HepG2 (cell line): ENCODE data around the gene NDC80. TPM values are rescaled to one million over a fixed set of nuclear protein-coding genes. Genes with fewer than 3 reads are reported as not detected.

Experiments
- ATAC-seq: fragments of 200-7000 bp; cut with Tn5 transposase; 3 replicates; pipeline ENCODE4 v1.9.1; 2020; ENCODE audit warnings: mild to moderate bottlenecking, moderate library complexity
- BruUV-seq: library from RNA; stranded (reverse); fragments of 400-500 nt; replicated peaks from 2 replicates; lab custom pipeline; 2021; lab: Mats Ljungman, UMichigan
- CTCF ChIA-PET: fragments of 300-600 bp; formaldehyde crosslinking; extraction: SDS; loops from one replicate; lab custom pipeline; 2021; ENCODE audit warnings: low total read pairs, inconsistent platforms, low intra/inter-chr PET ratio; lab: Yijun Ruan, JAX
- POLR2A ChIA-PET: fragments of 350-600 bp; sonication (Branson Sonifier 250); formaldehyde crosslinking; loops from one replicate; lab custom pipeline; 2020; ENCODE audit warnings: antibody characterized with exemption, inconsistent platforms; lab: Yijun Ruan, JAX
- DNase-seq: peaks from one replicate; pipeline ENCODE4 v3.0.0-alpha.2; 2015; ENCODE audit warnings: low spot score
- FAIRE-seq: peaks from 3 replicates; lab custom pipeline; 2011; peaks lifted over from hg19 to GRCh38; lab: Jason Lieb, UNC
- H2AFZ ChIP-seq: one replicate; pipeline ENCODE4 v1.6.1; 2011; ENCODE audit warnings: low read length, inconsistent platforms
- H3K27ac ChIP-seq: fragments of 300-600 bp; 3 replicates; pipeline ENCODE4 v1.8.0; 2011; ENCODE audit warnings: mixed run types, mild to moderate bottlenecking, mixed read lengths, low read length, inconsistent platforms; ENCODE audit not compliant: insufficient read depth; ENCODE audit errors: extremely low read length
- H3K27me3 ChIP-seq, 2 experiments: fragments of 200-600 bp in 1 of 2; 2 replicates in 1 of 2; 3 replicates in 1 of 2; pipeline versions ENCODE4 v1.6.0 to v1.8.0; 2011; ENCODE audit warnings: low read length in 2 of 2, mild to moderate bottlenecking in 2 of 2, moderate library complexity in 2 of 2, inconsistent platforms in 1 of 2; ENCODE audit not compliant: insufficient read depth in 2 of 2, control insufficient read depth in 1 of 2
- H3K36me3 ChIP-seq, 2 experiments: fragments of 200-600 bp in 1 of 2; replicated peaks in 1 of 2; 2 replicates in 1 of 2; 3 replicates in 1 of 2; pipeline versions ENCODE4 v1.5.1 to v1.8.0; 2011; ENCODE audit warnings: low read length in 2 of 2, inconsistent platforms in 1 of 2; ENCODE audit not compliant: insufficient read depth in 2 of 2, control insufficient read depth in 1 of 2
- H3K4me1 ChIP-seq: 2 replicates; pipeline ENCODE4 v1.5.1; 2012; ENCODE audit warnings: low read length, inconsistent platforms; ENCODE audit not compliant: insufficient read depth
- H3K4me2 ChIP-seq: 2 replicates; pipeline ENCODE4 v1.6.0; 2011; ENCODE audit warnings: low read depth, low read length, inconsistent platforms
- H3K4me3 ChIP-seq, 3 experiments: fragments of 200-600 bp in 1 of 3; sonication (generic), shearing (Covaris generic) in 1 of 3; replicated peaks in 1 of 3; 2 replicates each; pipeline ENCODE4 v1.5.1; 2011 to 2016; ENCODE audit warnings: low read length in 3 of 3, inconsistent platforms in 2 of 3, low read depth in 2 of 3, mild to moderate bottlenecking in 2 of 3, control low read depth in 1 of 3, mixed read lengths in 1 of 3; ENCODE audit not compliant: insufficient read depth in 1 of 3
- H3K79me2 ChIP-seq: one replicate; pipeline ENCODE4 v1.6.1; 2011; ENCODE audit warnings: low read length, inconsistent platforms; ENCODE audit not compliant: insufficient read depth
- H3K9ac ChIP-seq: 2 replicates; pipeline ENCODE4 v1.6.0; 2011; ENCODE audit warnings: mild to moderate bottlenecking, low read depth, low read length, inconsistent platforms; ENCODE audit not compliant: insufficient read depth
- H3K9me3 ChIP-seq: 2 replicates; pipeline ENCODE4 v1.5.1; 2012; ENCODE audit warnings: mild to moderate bottlenecking, low read length
- H4K20me1 ChIP-seq: 2 replicates; pipeline ENCODE4 v1.6.0; 2011; ENCODE audit warnings: inconsistent platforms, mild to moderate bottlenecking, low read length, moderate library complexity; ENCODE audit not compliant: insufficient read depth
- ATM ChIP-seq: fragments of 450-650 bp; IDR thresholded peaks from 2 replicates; pipeline ENCODE4 v1.7.1; 2017; ENCODE audit warnings: mild to moderate bottlenecking, borderline replicate concordance
- HNF4A ChIP-seq: sonication (generic); formaldehyde crosslinking; IDR thresholded peaks from 2 replicates; pipeline ENCODE4 v1.4.0; 2020; ENCODE audit warnings: missing genetic modification reagents
- KDM5A ChIP-seq: fragments of 200-600 bp; sonication (generic); IDR thresholded peaks from 2 replicates; pipeline ENCODE4 v1.7.0; 2018; ENCODE audit warnings: antibody characterized with exemption, mild to moderate bottlenecking, low read length, borderline replicate concordance
- MIER2 ChIP-seq: IDR thresholded peaks from 2 replicates; pipeline ENCODE4 v1.6.1; 2016; ENCODE audit warnings: missing biosample characterization, missing genetic modification reagents
- NBN ChIP-seq: fragments of 450-650 bp; conservative IDR thresholded peaks from 2 replicates; pipeline ENCODE4 v1.6.1; 2017
- THYN1 ChIP-seq: sonication (generic); formaldehyde crosslinking; IDR thresholded peaks from 2 replicates; pipeline ENCODE4 v1.8.1; 2023; ENCODE audit warnings: low read depth, mild to moderate bottlenecking, moderate library complexity, missing genetic modification reagents, borderline replicate concordance
- ZBTB20 ChIP-seq: sonication (generic); formaldehyde crosslinking; IDR thresholded peaks from 2 replicates; pipeline ENCODE4 v1.8.1; 2023; ENCODE audit warnings: missing genetic modification reagents, low read depth, mild to moderate bottlenecking, borderline replicate concordance
- ZNF333 ChIP-seq: sonication (generic); formaldehyde crosslinking; IDR thresholded peaks from 2 replicates; pipeline ENCODE4 v1.4.0; 2020; ENCODE audit warnings: mild to moderate bottlenecking, missing genetic modification reagents, borderline replicate concordance
- ZNF382 ChIP-seq: sonication (generic); formaldehyde crosslinking; IDR thresholded peaks from 2 replicates; pipeline ENCODE4 v1.5.0; 2020; ENCODE audit warnings: missing genetic modification reagents, mild to moderate bottlenecking, borderline replicate concordance
- ZNF644 ChIP-seq: IDR thresholded peaks from 2 replicates; pipeline ENCODE4 v1.6.1; 2016; ENCODE audit warnings: low read depth
- ZNF660 ChIP-seq: sonication (generic); formaldehyde crosslinking; IDR thresholded peaks from 2 replicates; pipeline ENCODE4 v1.5.1; 2020; ENCODE audit warnings: mild to moderate bottlenecking, low read depth, missing genetic modification reagents, borderline replicate concordance
- WGBS: methylation state at CpG from one replicate; pipeline ENCODE4 v1.1.6; 2017; ENCODE audit warnings: low lambda C conversion rate; 5-methylcytosine and 5-hydroxymethylcytosine counted together
- in situ Hi-C: cut with HindIII; loops from 2 replicates; pipeline ENCODE4 v1.10.0; 2017; ENCODE audit warnings: low pct_unique_long_range_greater_than_20kb; ENCODE audit not compliant: extremely low pct_ligation_motif_present
- intact Hi-C: fragments of 100-400 bp; cut with micrococcal nuclease; formaldehyde crosslinking; loops from one replicate; pipeline ENCODE4 v1.10.0; 2022; ENCODE audit not compliant: unreplicated experiment
- polyA plus RNA-seq, 8 experiments: library from polyadenylated mRNA; depleted of rRNA in 3 of 8; stranded (reverse) in 7 of 8; unstranded in 1 of 8; fragments of >200 nt; fragmentation: Illumina TruSeq in 4 of 8; extraction: Trizol in 4 of 8; gene quantifications; 2 replicates each; pipeline versions ENCODE4 v1.2.1 to v1.2.3, GENCODE V29; 2011 to 2016; ENCODE audit warnings: low read depth in 4 of 8, missing spikeins in 1 of 8, mixed read lengths in 1 of 8; ENCODE audit not compliant: insufficient read depth in 1 of 8
- total RNA-seq, 5 experiments: library from RNA; depleted of rRNA; stranded (reverse); fragments of >200 nt; fragmentation: Illumina TruSeq; extraction: Trizol; gene quantifications; 2 replicates each; pipeline ENCODE4 v1.2.3, GENCODE V29; 2016; ENCODE audit warnings: low read depth in 1 of 5
- TF ChIP-seq, protein P1 (sequence below): IDR thresholded peaks from 2 replicates; pipeline ENCODE4 v1.6.1; 2016; ENCODE audit warnings: low read depth, control low read depth
- TF ChIP-seq, protein P2 (sequence below): sonication (generic); formaldehyde crosslinking; conservative IDR thresholded peaks from 2 replicates; pipeline ENCODE4 v1.8.1; 2023; ENCODE audit warnings: missing genetic modification reagents

The NDC80 gene
- total and polyA plus RNA-seq, 2 of the 13 experiments (the other 11 are each of a cell fraction or from before 2014, with no cell fraction given): 9.6 to 33.0 TPM

DNA sequence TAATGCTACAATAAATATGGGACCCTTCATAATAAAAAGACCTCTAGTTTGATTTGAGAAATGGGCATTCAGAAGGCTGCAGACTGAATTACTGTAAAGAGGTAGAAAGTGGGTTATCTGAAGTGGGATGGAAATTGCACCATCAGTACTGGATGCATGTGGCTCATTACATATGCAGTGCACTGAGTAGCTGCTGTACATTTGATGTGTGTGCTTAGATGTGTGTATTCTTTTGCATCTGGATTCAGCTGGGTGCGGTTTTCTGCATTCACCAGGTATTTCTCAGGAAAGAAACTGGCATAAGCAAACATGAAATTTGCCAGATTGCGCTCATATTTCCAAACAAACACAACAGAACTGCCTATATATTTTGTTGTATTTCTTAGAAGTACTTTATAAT lies 38.2 kb downstream of the NDC80 start:
- TF ChIP-seq, protein P1, sequence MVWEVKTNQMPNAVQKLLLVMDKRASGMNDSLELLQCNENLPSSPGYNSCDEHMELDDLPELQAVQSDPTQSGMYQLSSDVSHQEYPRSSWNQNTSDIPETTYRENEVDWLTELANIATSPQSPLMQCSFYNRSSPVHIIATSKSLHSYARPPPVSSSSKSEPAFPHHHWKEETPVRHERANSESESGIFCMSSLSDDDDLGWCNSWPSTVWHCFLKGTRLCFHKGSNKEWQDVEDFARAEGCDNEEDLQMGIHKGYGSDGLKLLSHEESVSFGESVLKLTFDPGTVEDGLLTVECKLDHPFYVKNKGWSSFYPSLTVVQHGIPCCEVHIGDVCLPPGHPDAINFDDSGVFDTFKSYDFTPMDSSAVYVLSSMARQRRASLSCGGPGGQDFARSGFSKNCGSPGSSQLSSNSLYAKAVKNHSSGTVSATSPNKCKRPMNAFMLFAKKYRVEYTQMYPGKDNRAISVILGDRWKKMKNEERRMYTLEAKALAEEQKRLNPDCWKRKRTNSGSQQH (CRISPR knock-in tag): no peak
- no peak for TF ChIP-seq ZNF644 (CRISPR knock-in tag)
- TF ChIP-seq ZNF382 (CRISPR knock-in tag): no peak
- no peak for TF ChIP-seq HNF4A (CRISPR knock-in tag)
- TF ChIP-seq ZNF660 (CRISPR knock-in tag): no peak
- TF ChIP-seq ATM: no peak
- no peak for TF ChIP-seq KDM5A
- TF ChIP-seq ZBTB20 (CRISPR knock-in tag): no peak
- TF ChIP-seq, protein P2, sequence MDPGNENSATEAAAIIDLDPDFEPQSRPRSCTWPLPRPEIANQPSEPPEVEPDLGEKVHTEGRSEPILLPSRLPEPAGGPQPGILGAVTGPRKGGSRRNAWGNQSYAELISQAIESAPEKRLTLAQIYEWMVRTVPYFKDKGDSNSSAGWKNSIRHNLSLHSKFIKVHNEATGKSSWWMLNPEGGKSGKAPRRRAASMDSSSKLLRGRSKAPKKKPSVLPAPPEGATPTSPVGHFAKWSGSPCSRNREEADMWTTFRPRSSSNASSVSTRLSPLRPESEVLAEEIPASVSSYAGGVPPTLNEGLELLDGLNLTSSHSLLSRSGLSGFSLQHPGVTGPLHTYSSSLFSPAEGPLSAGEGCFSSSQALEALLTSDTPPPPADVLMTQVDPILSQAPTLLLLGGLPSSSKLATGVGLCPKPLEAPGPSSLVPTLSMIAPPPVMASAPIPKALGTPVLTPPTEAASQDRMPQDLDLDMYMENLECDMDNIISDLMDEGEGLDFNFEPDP (CRISPR knock-in tag): no peak
- no peak for TF ChIP-seq THYN1
- no peak for TF ChIP-seq MIER2 (CRISPR knock-in tag)
- no peak for TF ChIP-seq NBN
- no peak for TF ChIP-seq ZNF333 (CRISPR knock-in tag)
- no peak for FAIRE-seq
- Histone ChIP-seq H3K79me2 (no peaks in the 10 kb centered on the region), H3K4me1 (no peaks in the 10 kb centered on the region), H4K20me1 (no peaks in the 10 kb centered on the region), H3K27ac (no peak overlapping the region), H3K9ac (no peak overlapping the region), H3K4me2 (no peak overlapping the region), H3K4me3 (no peak overlapping the region), H3K36me3 (peaks cover 3 to 27% of the 10 kb centered on the region in 2 experiments; a peak in 4 of 5 replicates), H3K27me3 (no peaks in the 10 kb centered on the region; a peak in 1 of 5 replicates), H2AFZ (no peak overlapping the region), H3K9me3 (no peaks in the 10 kb centered on the region)
- CTCF ChIA-PET: no interaction called here
- 93% methylated on average over 2 of the region's 2 CpGs for WGBS
- DNase-seq: no peak
- POLR2A ChIA-PET: no interaction called here
- in situ Hi-C loops: no loop called here
- ATAC-seq: no peak
- BruUV-seq: no TSS peak
- intact Hi-C loops: no loop called here
